NCI-H1417 (cell line): ENCODE results near the gene SHKBP1.
A peak's percentile ranks its signal among the peaks of the same experiment; 100 is the strongest.
"Not testable (repeated sequence)": the region's sequence is repeated elsewhere in the genome, so short reads cannot be mapped to it uniquely, and the experiment has no call there.

Source experiments
- DNase-seq, 3 experiments: peaks; one replicate each; lab custom pipeline; 2025; lab: John Stamatoyannopoulos, UW

Gene SHKBP1

GRCh38 chr19:40555978-40556689, 20.5 kb upstream of the SHKBP1 start:
- no peak for DNase-seq

GRCh38 chr19:40556953-40557530, 19.6 kb upstream of the SHKBP1 start:
- DNase-seq: no peak

GRCh38 chr19:40559394-40559793, 17.3 kb upstream of the SHKBP1 start:
- DNase-seq: no peak

GRCh38 chr19:40560092-40560507, 16.6 kb upstream of the SHKBP1 start:
- DNase-seq: no peak

GRCh38 chr19:40561947-40562346, 14.7 kb upstream of the SHKBP1 start:
- no peak for DNase-seq

- not testable (repeated sequence) for DNase-seq
Measured at GRCh38 chr19:40564535-40564934, 12.1 kb upstream of the SHKBP1 start.

- no peak for DNase-seq
Measured at GRCh38 chr19:40565355-40565754, 11.3 kb upstream of the SHKBP1 start.

GRCh38 chr19:40565910-40566495, 10.7 kb upstream of the SHKBP1 start:
- DNase-seq: no peak

GRCh38 chr19:40567040-40567749, 9.5 kb upstream of the SHKBP1 start:
- no peak for DNase-seq

GRCh38 chr19:40567750-40568494, 8.8 kb upstream of the SHKBP1 start:
- DNase-seq: no peak

- DNase-seq: peak; percentile 96 to 99 (median 99)
Measured at GRCh38 chr19:40570313-40571004, 6.2 kb upstream of the SHKBP1 start.

- DNase-seq: no peak
Measured at GRCh38 chr19:40571005-40571318, 5.7 kb upstream of the SHKBP1 start.

- no peak for DNase-seq
Measured at GRCh38 chr19:40571831-40572495, 4.7 kb upstream of the SHKBP1 start.

- DNase-seq: no peak
Measured at GRCh38 chr19:40575326-40575725, 1.3 kb upstream of the SHKBP1 start.

- DNase-seq: peak in 1 of 3 experiments; percentile 49
Measured at GRCh38 chr19:40576151-40576584, 505 bp upstream of the SHKBP1 start.

- DNase-seq: peak in 2 of 3 experiments; percentile 14 to 15
Measured at GRCh38 chr19:40578442-40578908, 1.8 kb downstream of the SHKBP1 start.

GRCh38 chr19:40580619-40581018, 3.9 kb downstream of the SHKBP1 start:
- no peak for DNase-seq

GRCh38 chr19:40581531-40581930, 4.9 kb downstream of the SHKBP1 start:
- DNase-seq: no peak

- DNase-seq: no peak
Measured at GRCh38 chr19:40582467-40582866, 5.8 kb downstream of the SHKBP1 start.

GRCh38 chr19:40583283-40583682, 6.6 kb downstream of the SHKBP1 start:
- no peak for DNase-seq

- DNase-seq: no peak
Measured at GRCh38 chr19:40584007-40584406, 7.3 kb downstream of the SHKBP1 start.
